Stimulated activated CD4-positive, alpha-beta T cell treated with anti-CD3 and anti-CD28 coated beads, Interleukin-1b, Interleukin-23, amount 100 ng/mL, for 1 hour (primary cell): ENCODE results near the gene OR4D5.

ENCODE experiments used
- DNase-seq, 2 donors: peaks; one replicate each; pipeline ENCODE4 v3.0.0-alpha.2; 2020; ENCODE audit warnings: low read depth in 2 of 2

Gene OR4D5

GRCh38 chr11:123939317-123939716, at the start of gene OR4D5:
Gene OR4D5, plus strand, starts transcription at chr11:123939617. Its CDS starts 0 bp downstream, at chr11:123939617.
- no peak for DNase-seq

DNA sequence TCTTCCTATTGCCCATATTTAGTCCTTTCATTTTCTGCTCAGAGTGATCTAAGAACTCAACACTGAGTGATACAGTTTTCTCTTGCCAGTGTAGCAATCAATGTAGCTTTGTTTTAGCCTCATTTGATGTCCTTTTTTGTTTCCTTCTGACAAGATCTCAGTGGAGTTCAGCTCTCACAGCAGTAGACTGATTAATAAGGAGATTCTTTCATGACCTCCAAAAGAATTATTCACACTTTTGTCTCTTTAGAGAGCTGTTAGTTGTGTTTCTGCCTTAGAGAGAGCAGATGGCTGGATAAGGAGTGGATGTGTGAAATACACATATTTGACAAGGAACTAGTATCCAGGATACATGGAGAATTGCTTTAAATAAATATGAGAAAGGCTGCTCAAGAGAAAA, 47.4 kb upstream of the OR4D5 start:
- no peak for DNase-seq

- no peak for DNase-seq
Observed at GRCh38 chr11:123899792-123900191, 39.6 kb upstream of the OR4D5 start.

GRCh38 chr11:123901867-123902266, 37.5 kb upstream of the OR4D5 start, which contains the start of gene OR8D4:
Gene OR8D4, plus strand, starts transcription at chr11:123902167. Its CDS starts 4,265 bp downstream, at chr11:123906432.
- DNase-seq, result no peak

- DNase-seq, result no peak
Observed at GRCh38 chr11:123903932-123904331, 35.5 kb upstream of the OR4D5 start.

DNA sequence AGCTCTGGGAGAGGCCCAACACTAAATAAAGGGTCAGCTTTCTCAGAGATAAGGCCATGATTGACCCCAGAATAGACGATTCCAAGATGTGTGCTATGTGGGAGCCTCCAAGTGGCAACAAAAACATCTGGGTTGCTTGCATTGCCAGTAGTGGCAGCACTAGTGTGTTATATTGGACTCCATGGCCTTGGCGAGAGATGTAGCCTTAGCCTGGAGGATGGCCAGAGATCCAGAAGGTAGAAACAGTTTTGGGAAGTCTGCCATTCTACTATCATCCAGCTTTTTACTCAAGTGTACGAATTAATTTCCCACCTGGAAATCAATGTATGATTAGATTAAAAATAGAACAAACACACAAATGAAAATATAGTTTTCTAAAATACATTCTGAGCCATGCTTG, 34.5 kb upstream of the OR4D5 start:
- no peak for DNase-seq

- DNase-seq, result no peak
Observed at GRCh38 chr11:123905826-123906225, 33.6 kb upstream of the OR4D5 start.

GRCh38 chr11:123920943-123921342, 18.5 kb upstream of the OR4D5 start:
- DNase-seq, result no peak

DNA sequence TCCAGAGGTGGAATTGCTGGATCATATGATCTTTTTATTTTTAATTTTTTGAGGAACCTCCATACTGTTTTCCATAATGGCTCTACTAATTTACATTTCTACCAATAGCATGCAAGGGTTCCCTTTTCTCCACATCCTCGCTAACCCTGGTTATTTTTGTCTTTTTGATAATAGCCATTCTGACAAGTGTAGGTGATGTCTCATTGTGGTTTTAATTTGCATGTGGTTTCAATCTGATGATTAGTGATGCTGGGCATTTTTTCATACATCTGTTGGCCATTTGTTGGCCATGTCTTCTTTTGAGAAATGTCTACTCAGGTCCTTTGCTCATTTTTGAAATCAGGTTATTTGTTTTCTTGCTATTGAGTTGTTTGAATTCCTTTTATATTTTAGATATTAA, 15.4 kb upstream of the OR4D5 start:
- no peak for DNase-seq

DNA sequence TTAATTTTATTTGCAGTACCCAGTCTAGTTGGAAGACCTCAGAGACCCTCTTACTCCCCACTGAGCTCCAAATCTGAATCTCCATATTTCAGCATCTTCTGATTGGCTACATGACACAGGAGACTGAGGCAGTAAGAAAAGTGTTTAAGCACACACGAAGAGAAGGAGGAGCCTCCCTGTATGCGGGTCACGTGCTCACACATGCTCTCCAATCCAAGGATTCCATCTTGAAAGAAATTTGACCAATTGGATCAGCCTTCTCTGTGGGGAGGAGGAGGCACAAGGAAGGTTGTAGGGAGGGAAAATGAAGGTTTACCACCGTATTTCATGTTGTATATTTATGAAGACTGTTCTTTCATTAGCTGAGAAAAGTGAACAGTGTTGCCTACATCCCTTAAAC, 3.0 kb downstream of the OR4D5 start:
- DNase-seq, result no peak

- no peak for DNase-seq
Observed at GRCh38 chr11:123943738-123944137, 4.3 kb downstream of the OR4D5 start, which contains the start of gene OR6T1. Gene OR6T1, minus strand, starts transcription at chr11:123943838. Its CDS starts 0 bp downstream, at chr11:123943838.

GRCh38 chr11:123945132-123945531, 5.7 kb downstream of the OR4D5 start:
- no peak for DNase-seq

DNA sequence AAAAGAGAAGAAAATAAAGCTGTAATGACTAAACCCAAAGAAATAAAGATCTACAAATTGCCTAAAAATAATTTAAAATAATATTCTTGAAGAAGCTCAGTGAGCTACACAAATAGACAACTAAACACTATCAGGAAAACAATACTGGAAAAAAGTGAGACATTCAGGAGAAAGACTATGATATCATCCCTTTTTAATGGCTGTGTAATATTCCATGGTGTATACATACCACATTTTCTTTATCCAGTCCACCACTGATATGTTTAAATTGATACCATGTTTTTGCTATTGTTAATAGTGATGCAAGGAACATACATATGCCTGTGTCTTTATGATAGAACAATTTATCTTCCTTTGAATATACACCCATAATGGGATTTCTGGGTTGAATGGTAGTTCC, 17.3 kb downstream of the OR4D5 start:
- no peak for DNase-seq

- DNase-seq, result no peak
Observed at GRCh38 chr11:123973816-123974215, 34.4 kb downstream of the OR4D5 start.

- no peak for DNase-seq
Observed at GRCh38 chr11:123976770-123977560, 37.5 kb downstream of the OR4D5 start.

GRCh38 chr11:123977731-123978347, 38.4 kb downstream of the OR4D5 start, which contains the start of gene OR10S1:
Gene OR10S1, minus strand, starts transcription at chr11:123977781. Its CDS starts 117 bp downstream, at chr11:123977664.
- DNase-seq, result no peak

DNA sequence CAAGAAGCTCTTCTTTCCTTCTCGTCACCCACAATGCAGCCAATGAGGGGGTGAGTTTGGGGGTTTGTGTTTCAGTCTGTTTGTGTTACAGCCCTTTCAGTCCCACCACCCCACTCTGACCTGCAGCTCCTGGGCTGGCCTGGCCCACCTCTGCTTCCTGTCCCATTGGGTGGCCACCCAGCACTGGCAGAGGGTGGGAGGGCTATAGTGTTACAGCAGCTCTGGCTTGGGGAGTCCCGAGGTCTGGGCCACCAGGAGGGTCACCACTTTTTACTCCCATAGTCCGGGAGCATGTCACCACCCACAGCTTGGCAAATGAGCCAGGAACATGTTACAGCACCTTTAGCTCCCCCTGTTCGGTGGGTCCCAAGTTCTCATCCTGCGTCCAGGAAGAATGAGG, 39.9 kb downstream of the OR4D5 start:
- no peak for DNase-seq
